Lung (tissue), 12 donors: ENCODE results near the gene PFN2. TPM values are rescaled to one million over a fixed set of nuclear protein-coding genes. Genes with fewer than 3 reads are reported as not detected.

Experiments
- ATAC-seq: fragments of 200-7000 bp; cut with Tn5 transposase; one replicate; pipeline ENCODE4 v1.9.1; 2020; ENCODE audit warnings: moderate number of reproducible peaks; ENCODE audit not compliant: insufficient read depth, low FRiP score
- DNase-seq, 3 donors: peaks; one replicate each; pipeline ENCODE4 v3.0.0-alpha.2; 2013 to 2017
- H3K27ac ChIP-seq, 2 donors: one replicate each; pipeline ENCODE4 v1.5.1; 2013; ENCODE audit warnings: mild to moderate bottlenecking in 2 of 2, moderate library complexity in 2 of 2, control low read depth in 1 of 2, inconsistent platforms in 1 of 2, low read depth in 1 of 2, low read length in 1 of 2
- H3K27me3 ChIP-seq, 3 donors: one replicate each; pipeline ENCODE4 v1.5.1; 2013; ENCODE audit warnings: low read length in 2 of 3; ENCODE audit not compliant: control insufficient read depth in 3 of 3, insufficient read depth in 3 of 3
- H3K36me3 ChIP-seq, 4 donors: one replicate each; pipeline ENCODE4 v1.5.1; 2013; ENCODE audit warnings: low read length in 4 of 4, mild to moderate bottlenecking in 1 of 4, moderate library complexity in 1 of 4; ENCODE audit not compliant: control insufficient read depth in 4 of 4, insufficient read depth in 4 of 4
- H3K4me1 ChIP-seq, 5 donors: one replicate each; pipeline ENCODE4 v1.5.1; 2013; ENCODE audit warnings: low read length in 5 of 5, mild to moderate bottlenecking in 2 of 5, moderate library complexity in 1 of 5; ENCODE audit not compliant: control insufficient read depth in 5 of 5, insufficient read depth in 5 of 5
- H3K4me3 ChIP-seq: one replicate; pipeline ENCODE4 v1.5.1; 2013; ENCODE audit warnings: mild to moderate bottlenecking, control low read depth, moderate library complexity
- H3K9ac ChIP-seq, 2 donors: one replicate each; pipeline ENCODE4 v1.5.1; 2013; ENCODE audit warnings: low read length in 2 of 2, control low read depth in 1 of 2; ENCODE audit not compliant: insufficient read depth in 1 of 2
- H3K9me3 ChIP-seq, 4 donors: one replicate each; pipeline ENCODE4 v1.5.1; 2013; ENCODE audit warnings: low read length in 3 of 4, mild to moderate bottlenecking in 1 of 4, moderate library complexity in 1 of 4; ENCODE audit not compliant: control insufficient read depth in 4 of 4, insufficient read depth in 3 of 4
- CTCF ChIP-seq: IDR thresholded peaks from 2 replicates; pipeline ENCODE4 v1.5.1; 2012; ENCODE audit warnings: mild to moderate bottlenecking; ENCODE audit errors: control extremely low read depth, extremely low read depth
- WGBS, 2 donors: extraction: QIAGEN DNeasy Blood & Tissue Kit; methylation state at CpG; one replicate each; pipeline ENCODE4 v1.1.7; 2013; 5-methylcytosine and 5-hydroxymethylcytosine counted together
- polyA plus RNA-seq, 2 donors: library from polyadenylated mRNA; stranded (reverse); fragments of 200-250 nt; gene quantifications; one replicate each; pipeline ENCODE4 v1.2.1, GENCODE V29; 2013
- total RNA-seq, 2 donors: library from RNA; depleted of rRNA in 1 of 2; stranded (reverse); fragments of >200 nt in 1 of 2; gene quantifications; one replicate each; pipeline ENCODE4 v1.2.1, GENCODE V29; 2014 to 2021
- donor health status: control.
- donor health status: control.
- donor health status: Bipolar disorder and iron deficiency.
- donor health status: healthy.
- donor health status: DM: yes; HTN: yes; CAD: no.

PFN2 gene
- total and polyA plus RNA-seq, 4 donors = 28.1 to 91.7 (median 49.2) TPM

GRCh38 chr3:150013801-150014200 is 43.1 kb upstream of the PFN2 start:
- H3K27me3 ChIP-seq = no peaks in the 10 kb centered on the region
- DNase-seq = no peak
- no peaks in the 10 kb centered on the region for H3K36me3 ChIP-seq
- no peak for TF ChIP-seq CTCF
- no peak overlapping the region for H3K4me3 ChIP-seq
- no peak overlapping the region for H3K27ac ChIP-seq
- H3K9ac ChIP-seq = no peak overlapping the region
- ATAC-seq = no peak
- WGBS, 2 donors = 95 to 98% methylated on average over 2 of the region's 2 CpGs
- H3K9me3 ChIP-seq = no peaks in the 10 kb centered on the region
- no peaks in the 10 kb centered on the region for H3K4me1 ChIP-seq

- ATAC-seq (no peak), DNase-seq (no peak)
- no peaks in the 10 kb centered on the region for H3K27me3 ChIP-seq
- no peak for TF ChIP-seq CTCF
- H3K4me1 ChIP-seq = no peaks in the 10 kb centered on the region
- no peak overlapping the region for H3K27ac ChIP-seq
- no peak overlapping the region for H3K4me3 ChIP-seq
- H3K9ac ChIP-seq = no peak overlapping the region
- no peaks in the 10 kb centered on the region for H3K9me3 ChIP-seq
- no peaks in the 10 kb centered on the region for H3K36me3 ChIP-seq
These were observed 36.1 kb upstream of the PFN2 start for GRCh38 chr3:150006794-150007193.

- Histone ChIP-seq H3K36me3 (no peaks in the 10 kb centered on the region), H3K4me3 (no peak overlapping the region), H3K27ac (no peak overlapping the region), H3K9ac (no peak overlapping the region), H3K27me3 (no peaks in the 10 kb centered on the region), H3K4me1 (no peaks in the 10 kb centered on the region), H3K9me3 (no peaks in the 10 kb centered on the region)
- DNase-seq (no peak), ATAC-seq (no peak)
- TF ChIP-seq CTCF = no peak
- 68 to 76% methylated on average over 4 of the region's 4 CpGs for WGBS, 2 donors
These were observed 34.8 kb upstream of the PFN2 start for GRCh38 chr3:150005243-150006112.
